GM21529 (cell line): ENCODE results near the gene UGT1A9.

Source experiments
- ATAC-seq: cut with Tn5 transposase; IDR thresholded peaks from one replicate; pipeline ENCODE4 v1.9.1; 2021; ENCODE audit not compliant: unreplicated experiment

UGT1A9 gene

DNA sequence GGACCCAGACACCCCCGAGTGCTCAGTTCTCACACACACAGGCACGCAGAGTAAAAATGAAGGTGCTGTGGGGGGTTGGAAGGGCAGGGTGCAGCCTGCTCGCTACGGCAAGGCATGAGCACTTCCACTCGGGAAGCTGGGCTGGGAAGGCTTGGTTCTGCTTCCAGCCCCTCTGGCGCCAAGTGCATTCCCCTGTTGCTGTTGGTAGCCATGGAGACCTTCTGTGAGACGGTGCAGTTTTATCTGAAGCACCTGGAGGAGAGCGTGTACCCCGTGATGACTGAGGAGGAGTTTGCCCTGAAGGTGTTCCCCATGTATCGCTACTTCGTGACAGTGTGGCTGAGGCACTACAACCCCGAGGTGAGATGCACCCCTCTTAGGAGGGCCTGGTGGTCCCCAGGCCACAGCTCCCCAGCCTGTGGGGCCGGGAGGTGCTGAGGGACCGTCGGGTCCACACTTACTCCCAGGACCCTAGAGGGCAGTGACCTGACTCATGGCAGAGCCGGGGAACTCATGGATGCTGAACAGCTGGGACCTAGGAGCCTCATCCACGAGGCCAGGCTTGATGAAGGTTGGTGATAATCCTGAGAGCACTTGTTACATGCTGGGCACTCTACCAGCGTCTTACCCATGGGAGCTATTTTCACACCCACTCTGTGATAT is 121.9 kb downstream of the UGT1A9 start:
- ATAC-seq = no peak

DNA sequence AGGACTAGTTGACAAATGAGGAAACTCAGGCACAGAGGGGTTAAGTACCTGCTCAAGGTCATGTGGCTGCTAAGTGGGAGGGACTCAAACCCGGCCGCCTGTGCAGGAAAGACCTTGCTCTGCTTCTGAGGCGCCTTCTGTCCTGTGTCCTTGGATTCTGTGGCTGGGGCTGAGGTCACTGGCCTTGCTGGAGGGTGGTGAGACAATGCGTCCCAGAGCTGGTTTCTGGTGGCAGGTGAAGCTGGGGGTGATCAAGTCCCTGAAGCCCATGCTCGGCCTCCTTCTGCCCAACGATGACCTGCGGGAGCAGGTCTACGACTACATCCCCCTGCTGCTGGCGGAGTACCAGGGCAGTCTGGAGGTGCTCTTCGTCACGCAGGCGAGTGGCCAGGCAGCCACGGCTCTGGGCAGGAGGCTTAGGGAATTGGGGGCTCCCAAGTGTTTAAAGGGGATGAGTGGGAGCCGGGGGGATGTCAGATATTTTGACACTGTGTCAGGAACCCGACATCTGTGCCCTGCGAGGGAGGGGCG is 122.5 kb downstream of the UGT1A9 start:
- no peak for ATAC-seq

DNA sequence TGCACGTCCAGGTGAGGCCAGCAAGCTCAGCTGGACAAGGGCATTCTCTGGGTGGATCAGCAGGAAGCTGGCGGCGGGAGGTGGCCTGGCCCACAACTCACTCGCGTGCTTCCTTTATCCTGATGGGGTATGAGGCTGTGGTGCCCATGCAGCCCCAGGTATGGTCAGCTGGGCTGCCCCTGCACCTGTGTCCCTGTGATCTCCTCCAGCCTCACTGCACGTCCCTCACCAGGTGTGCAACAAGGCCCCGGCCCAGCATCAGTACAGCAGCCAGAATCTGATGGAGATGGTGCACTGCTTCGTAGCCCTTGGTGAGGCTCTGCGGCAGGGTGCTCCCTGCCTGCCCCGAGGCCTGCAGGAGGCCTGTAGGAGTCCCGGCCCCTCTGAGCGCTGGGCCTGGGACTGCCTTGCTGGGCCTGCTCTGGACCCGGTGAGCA is 124.1 kb downstream of the UGT1A9 start:
- ATAC-seq = no peak

DNA sequence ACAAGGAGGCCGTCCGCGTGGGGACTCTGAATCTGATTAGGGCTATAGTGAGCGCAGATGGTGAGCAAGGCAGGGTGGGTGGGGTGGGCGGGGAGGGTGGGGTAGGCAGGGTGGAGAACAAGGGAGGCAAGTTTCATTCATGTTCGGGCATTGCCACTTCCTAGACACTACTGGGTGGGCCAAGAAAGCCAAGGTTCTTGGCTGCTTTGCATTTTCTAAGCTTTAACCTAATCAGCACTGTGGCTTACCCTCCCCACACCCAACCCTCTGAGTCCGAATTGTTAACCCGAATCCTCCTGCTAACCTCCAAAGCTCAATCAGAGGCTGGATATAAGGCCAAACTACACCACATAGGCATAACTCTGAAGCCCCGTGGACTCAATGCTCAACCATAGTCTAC is 124.6 kb downstream of the UGT1A9 start:
- ATAC-seq = no peak

DNA sequence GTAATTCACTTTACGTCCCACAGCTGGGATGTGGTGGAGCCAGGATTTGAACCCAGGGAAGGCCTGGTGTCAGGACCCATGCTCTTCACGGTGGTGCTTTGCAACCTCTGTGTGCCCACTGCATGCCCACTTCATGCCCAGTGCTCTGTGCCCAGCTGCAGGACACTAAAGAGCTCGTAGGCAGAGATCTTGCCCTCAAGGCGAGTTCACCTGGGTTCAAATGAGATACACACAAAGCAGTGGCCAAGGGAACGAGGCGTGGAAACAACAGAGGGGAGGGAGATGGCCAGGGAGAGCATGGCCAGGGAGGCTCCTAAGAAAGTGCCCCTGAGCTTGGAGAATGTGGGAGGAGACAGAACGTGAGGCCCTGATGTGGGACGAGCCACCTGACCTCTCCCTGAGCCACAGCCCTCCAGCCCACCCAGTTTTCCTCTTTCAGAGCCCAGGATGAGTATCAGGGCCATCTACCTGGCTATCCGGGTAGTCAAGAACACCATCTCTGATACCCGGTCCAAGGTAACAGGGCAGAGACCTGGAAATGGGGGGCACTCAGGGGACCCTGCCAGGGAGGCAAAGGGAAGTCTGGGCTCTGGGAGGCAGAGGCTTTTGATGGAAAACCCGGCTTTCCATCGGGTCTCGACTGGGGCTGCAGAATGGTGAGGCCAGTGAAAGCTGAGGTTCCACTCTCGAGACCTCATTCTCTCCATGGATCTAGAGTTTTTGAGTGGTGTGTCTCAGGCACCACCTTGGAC is 126.8 kb downstream of the UGT1A9 start:
- ATAC-seq = no peak

DNA sequence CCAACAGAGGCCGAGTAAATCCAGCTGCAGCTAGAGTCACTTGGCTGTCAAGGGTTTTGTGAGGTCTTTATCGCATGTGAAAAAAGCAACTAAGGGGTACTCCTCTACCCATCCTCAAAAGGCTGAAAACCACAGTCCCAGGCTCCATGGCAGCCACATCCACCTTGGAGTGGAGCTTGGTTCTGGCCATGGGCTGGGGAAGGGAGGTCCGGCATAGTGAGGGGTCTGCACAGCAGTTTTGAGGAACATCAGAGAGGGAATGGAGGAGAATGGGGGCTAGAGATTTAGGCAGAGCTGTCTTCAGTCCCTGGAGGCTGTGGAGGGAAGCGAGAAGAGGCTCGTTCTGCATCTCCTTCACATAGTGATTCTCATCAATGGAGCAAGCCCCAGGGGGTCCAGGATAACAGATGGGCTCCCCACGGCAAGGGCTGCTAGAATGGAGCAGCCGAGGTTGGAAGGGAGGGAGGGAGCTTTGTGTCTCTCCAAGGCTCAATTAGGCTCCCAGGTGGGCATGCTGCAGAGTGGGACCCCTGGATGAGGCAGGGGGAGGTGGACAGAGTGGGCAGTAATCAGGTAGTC is 127.5 kb downstream of the UGT1A9 start:
- ATAC-seq = no peak

DNA sequence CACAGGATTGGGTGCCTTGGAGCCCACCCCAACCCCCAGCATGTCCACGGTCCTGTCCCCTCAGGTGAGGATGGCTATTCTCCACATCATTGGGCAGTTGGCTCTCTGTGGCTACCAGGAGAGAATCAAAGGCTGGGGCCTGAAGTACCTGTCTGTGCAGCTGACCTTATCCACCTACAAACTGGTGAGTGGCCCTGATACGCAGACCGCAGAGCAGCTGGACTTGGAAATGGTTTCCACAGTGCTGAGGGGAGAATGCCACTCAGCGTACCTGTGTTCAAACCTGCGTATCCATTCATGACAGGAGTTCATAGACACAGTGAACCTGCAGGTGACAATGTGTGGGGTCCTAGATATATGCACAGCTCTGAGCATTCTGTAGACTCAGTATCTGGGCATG is 128.0 kb downstream of the UGT1A9 start:
- no peak for ATAC-seq

DNA sequence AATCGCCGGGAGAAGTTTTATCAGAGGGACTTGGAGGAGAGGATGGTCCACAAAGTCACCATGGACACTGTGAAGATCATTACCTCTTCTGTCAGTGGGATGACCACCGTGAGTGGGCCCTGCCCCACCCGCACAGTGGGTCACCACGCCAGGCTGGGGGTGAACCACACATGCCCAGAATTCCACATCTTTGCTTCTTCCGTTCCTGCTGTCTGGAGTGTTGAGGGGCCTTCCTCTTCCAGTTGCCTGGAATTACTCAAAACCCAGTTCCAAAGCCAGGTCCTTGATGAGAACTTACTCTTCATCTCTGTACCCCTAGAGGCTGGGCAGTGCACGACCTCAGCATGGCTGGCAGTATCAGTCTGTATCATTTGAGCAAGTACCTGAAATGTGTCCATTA is 128.5 kb downstream of the UGT1A9 start:
- no peak for ATAC-seq

DNA sequence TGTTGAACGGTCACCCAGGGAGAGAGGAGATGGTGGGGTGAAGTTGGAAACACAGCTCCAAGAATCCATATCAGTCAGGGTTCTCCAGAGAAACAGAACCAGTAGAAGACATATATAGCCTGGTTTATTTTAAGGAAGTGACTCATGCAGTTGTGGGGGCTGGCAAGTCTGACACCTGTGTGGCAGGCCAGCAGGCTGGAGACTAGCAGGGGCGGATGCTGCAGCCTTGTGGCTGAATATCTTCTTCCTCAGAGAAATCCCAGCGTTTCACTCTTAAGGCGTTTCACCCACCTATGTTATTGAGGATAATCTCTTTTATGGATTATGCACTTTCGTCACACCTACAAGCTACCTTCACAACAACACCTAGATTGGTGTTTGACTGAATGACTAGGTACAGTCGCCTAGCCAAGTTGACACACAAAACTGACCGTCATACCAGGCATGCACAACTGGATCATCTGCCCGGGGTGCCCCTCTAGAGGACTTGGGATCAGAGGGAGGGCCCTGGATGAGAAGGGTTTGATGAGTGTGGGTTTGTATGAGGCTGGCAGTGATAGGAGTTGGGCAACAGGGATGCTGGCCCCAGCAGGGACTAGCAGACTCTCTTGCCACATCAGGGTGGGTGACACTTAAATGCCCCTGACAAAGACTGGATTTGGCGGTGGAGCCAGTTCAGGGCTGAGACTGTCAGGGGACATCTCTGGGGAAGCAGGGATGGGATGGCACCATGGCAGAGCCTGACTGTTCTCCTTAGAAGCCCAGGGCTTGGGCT is 129.8 kb downstream of the UGT1A9 start:
- peak; percentile 64 for ATAC-seq

DNA sequence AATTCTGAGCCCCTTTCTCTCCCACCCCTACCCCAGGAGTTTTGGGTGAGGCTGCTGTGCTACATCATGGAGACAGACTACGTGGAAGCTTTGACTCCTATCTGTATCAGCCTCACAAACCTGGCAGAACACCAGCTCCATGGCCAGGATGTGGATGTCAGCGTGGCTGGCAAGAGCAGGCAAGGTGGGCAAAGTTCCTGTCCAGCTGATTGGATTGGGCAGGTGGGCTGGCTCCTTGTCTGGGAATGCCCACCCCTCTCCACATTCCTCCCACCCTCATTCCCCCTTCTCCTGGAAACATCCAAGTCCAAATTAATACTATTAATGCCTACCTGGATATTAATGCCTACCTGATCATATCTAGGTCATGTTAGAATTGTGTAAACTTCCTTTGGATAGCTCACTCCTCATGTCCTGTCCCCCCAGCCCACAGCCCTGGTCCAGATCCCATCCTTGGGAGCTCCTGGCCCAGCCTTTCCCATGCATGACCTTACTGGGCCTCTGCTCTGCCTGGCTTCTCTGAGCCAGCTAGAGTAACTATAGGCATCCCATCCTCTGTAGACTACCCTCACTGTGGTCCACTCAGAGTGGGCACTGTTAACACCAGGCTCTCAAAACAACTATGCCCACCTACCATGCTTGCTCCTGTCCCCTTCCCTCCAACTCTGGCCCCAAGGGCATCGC is 130.6 kb downstream of the UGT1A9 start:
- ATAC-seq = no peak

DNA sequence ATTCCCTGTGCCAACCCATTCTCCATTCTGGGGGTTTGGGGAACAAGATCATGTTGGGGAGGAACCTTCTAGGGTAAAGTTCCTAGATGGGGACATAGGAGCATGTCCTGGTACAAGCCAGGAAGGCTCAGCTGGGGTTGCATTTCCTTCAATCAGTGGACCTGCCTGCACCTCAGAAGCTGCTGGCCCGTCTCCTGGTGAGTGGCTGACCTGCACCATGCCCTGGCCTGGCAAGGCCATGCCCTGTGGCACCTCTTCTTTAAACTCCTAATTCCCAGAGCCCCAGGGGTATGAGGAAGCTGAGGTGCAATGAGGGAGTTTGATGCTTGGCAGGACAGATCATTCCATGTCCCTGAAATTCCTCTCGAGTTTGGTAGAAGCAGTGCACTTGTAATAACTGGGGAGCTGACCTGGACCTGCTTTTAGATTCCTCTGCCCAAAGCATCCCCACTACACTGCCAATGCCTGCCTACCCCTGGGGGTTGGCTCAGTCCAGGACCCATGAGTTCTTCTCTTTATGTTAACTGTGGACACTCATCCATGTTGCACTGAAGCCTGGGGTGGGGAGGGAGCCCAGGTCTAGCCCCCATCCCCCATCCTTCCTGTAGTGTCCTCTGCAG is 131.7 kb downstream of the UGT1A9 start:
- no peak for ATAC-seq

DNA sequence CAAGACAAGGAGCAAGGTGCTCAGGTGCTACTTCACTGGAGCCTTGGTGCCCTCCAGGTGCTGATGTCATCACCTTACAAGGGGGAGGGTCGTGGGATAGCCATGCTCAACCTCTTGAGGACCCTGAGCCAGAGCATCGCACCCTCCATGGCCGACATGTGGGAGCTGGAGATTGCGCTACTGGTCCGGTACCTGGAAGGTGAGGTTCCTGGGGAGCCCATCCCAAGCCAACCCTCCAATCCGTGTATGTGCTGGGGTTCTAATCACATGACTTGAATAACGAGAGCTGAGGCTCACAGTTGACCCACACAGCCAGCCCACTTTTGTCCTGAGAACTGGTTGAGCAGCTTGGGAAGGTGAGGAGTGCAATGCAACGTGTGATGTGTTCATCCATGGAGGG is 132.3 kb downstream of the UGT1A9 start:
- ATAC-seq = no peak

DNA sequence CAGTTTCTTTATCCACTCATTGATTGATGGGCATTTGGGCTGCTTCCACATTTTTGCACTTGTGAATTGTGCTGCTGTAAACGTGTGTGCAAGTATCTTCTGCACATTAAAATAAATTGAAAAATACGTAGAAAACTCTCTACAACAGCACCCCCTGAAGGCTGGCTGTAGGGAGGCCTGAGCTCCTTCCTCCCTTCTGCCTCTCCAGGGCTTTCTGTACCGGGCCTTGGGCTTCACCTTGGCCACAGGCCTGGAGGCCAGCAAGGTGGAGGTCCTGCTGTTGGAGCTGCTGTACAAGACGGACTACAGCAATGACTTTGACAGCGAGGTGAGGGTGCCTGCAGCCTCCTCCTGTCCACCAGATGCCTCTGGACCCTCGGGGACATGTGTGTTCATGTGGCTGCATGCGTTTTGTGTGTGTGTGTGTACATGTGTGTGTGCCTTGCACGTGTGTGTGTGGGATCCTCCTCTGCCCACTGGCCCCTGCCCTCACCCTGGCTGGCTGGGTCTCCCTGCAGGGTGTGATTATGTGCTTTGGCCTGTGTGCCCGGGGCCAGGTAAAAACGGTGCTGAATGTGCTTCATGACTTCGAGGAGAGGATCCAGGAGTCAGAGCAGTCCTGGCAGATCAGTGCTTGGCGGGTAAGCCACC is 135.6 kb downstream of the UGT1A9 start:
- no peak for ATAC-seq

DNA sequence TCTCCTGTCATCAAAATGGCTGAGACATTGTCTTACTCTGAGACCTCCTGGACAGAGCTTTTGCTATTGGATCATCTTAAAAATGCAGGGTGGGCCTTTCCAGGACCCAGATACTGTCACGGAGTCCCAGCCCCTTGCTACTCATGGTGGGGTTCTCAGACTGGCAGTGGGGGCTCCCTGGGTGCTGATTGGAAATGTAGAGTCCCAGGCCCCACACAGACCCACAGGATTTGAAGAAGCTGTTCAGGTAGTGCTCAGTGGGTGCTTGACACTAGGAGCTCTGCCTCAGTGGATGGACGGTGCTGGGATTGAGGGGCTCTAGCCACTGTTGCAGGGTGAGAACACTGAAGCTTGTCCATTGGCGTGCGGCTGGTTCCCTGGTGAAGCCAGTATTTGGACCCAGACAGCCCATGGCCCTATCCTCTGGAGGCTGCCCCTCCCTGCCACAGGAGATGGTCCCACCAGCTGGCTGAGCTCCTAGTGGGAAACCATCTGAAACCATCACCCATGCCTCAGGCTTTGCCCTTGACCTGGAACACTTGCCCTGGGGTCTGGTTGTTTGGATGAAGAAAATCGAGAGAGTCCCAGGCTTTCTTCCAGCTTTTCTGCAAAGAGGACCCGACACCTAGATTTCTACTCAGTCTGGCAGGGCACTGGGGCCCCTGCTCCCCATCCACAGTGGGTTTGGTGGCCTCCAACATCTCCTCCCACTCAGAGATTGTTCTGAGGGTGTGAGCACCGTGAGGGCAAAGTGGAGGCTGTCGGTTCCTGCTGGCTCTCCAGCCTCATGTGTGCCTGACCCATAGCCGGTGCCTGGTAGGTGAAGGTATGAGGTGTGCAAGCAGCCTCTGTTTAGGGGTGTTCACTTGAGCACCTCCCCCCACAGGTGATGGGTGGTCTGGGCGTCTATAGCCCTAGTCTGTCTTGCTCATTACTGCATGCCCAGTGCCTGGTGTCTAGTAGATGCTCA is 136.6 kb downstream of the UGT1A9 start:
- ATAC-seq = no peak

DNA sequence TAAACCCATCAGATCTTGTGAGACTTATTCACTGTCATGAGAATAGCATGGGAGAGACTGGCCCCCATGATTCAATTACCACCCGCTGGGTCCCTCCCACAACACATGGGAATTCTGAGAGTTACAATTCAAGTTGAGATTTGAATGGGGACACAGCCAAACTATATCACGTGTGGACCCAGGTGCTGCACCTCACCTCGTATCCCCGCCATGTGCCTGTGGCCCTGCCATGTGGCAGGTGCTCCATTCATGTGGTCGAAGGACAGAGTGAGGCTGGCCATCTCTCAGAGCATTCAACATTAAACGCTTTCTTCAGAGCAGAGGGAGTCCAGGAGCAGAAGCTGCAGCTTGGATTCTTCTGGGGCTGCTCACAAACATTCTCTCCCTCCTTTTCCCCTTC is 138.7 kb downstream of the UGT1A9 start:
- ATAC-seq = no peak

DNA sequence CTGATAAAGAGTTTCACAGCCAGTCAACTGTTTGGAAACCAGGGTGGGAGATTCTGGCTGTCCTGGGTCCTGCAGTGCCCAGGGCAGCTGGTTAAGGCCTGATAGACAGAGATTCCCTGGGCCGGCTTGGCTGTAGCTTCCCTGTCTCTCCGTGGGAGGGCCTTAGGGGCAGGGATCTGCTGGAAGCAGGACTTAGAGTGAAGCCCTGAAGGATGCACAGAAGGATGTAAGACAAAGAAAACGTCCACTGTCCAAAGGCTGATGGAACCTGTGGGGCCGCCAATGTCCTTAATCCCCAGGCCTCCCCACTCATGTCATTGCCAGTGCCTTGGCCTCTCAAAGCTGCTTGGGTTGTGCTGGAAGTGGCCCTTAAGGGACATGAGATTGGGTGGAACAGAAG is 139.4 kb downstream of the UGT1A9 start:
- no peak for ATAC-seq

DNA sequence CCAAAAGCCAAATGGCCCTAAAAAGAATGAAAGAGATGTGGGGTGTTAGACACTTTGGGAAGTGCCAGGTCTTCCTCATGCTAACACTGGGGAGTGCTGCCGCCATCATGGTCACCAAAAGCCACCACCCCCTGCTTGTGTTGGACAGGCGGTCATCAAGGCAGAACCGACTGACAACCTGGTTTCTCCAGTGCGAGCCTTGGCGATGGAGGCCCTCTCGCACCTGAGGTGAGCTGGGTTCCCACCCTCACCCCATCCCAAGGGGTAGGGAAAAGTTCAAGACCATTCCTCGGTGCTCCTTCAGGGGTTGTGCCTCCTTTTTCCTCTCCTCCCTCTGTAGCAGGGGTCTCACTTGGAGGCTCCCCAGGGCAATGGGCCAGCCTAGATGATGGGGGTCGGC is 140.0 kb downstream of the UGT1A9 start:
- ATAC-seq = no peak

DNA sequence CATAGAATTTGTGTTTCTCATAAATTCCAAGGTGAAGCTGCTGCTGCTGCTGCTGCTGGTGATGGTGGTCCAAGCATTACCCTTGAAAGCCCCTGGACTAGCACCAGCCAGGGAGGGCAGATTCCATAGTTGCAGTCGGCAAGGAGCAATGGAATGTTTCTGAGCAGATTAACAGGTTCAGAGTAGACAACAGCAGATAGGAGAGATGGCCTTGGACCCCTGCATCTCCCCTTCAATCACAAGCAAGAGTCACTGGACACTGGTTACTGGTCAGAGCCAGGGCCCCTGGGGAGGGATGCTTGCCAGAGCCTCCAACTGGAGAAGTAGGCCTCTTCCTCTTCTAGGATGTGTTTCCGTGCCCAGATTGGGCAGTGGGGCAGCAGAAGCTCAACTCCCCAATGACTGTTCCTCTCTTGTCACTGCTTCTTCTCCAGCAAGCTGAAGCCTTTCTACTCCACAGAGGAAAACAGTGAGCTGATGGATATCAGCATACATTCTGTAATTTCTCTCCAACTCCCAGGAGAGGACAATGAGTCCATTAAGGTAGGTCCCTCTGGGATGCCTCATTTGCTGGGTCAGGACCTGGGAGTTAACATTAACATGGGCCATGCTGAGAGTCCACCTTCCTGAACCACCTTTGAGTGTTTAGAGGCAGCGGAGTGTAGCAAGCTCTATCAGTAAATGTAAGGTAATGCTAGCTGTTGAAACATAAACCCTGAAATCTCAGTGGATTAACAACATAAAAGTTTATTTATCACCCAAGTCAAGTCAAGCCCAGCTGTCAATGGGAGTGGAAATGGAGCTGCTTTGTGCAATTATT is 141.7 kb downstream of the UGT1A9 start:
- ATAC-seq = no peak
